GM12874 (cell line): ENCODE measurements around the gene ERICH6.

Source experiments
- TF ChIP-seq, protein P1 (sequence below): IDR thresholded peaks from 2 replicates; pipeline ENCODE4 v1.5.1; 2011; ENCODE audit warnings: low read depth, mild to moderate bottlenecking, control low read depth, low read length, moderate library complexity; ENCODE audit not compliant: insufficient read depth

ERICH6 gene

GRCh38 chr3:150620002-150620689, 83.6 kb downstream of the ERICH6 start:
- TF ChIP-seq, protein P1, sequence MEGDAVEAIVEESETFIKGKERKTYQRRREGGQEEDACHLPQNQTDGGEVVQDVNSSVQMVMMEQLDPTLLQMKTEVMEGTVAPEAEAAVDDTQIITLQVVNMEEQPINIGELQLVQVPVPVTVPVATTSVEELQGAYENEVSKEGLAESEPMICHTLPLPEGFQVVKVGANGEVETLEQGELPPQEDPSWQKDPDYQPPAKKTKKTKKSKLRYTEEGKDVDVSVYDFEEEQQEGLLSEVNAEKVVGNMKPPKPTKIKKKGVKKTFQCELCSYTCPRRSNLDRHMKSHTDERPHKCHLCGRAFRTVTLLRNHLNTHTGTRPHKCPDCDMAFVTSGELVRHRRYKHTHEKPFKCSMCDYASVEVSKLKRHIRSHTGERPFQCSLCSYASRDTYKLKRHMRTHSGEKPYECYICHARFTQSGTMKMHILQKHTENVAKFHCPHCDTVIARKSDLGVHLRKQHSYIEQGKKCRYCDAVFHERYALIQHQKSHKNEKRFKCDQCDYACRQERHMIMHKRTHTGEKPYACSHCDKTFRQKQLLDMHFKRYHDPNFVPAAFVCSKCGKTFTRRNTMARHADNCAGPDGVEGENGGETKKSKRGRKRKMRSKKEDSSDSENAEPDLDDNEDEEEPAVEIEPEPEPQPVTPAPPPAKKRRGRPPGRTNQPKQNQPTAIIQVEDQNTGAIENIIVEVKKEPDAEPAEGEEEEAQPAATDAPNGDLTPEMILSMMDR, result no peak

- TF ChIP-seq, protein P1, result no peak
Observed at GRCh38 chr3:150613709-150614480, 89.8 kb downstream of the ERICH6 start.

DNA sequence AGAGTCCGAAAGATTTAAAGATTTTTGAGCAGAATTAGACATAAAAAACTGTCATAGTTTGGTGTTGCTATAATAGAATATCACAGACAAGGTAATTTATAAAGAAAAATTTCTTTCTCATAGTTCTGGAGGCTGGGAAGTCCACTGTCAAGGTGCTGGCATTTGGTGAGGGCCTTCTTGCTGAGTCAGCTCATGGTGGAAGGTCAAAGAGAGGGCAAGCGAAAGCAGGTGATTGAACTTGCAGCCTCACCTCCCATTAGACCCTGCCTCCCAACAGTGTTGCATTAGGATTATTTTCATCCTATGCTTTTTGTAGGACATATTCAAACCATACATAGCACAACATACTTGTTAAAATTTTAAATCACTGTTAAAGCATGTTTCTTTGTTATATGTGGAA, 90.7 kb downstream of the ERICH6 start:
- TF ChIP-seq, protein P1, result no peak

DNA sequence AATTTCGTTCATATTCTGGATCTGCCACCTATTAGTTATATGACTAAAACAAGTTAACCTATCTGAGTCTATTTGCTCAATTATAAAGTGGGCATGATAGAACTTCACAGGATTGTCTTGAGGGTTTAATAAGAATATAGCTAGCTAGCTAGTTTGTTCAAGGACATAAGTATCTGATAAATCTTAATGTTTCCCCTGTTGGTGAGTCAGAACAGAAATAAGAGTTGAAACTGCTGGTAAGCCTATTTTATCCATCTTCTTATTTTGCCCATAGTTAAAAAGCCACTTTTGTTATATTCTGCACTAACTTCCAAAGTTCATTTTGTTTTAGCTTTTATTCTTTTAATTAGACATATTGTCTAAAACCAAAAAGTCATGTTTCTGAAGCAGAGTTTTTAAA, 91.2 kb downstream of the ERICH6 start:
- TF ChIP-seq, protein P1, result no peak

GRCh38 chr3:150611666-150612065, 92.1 kb downstream of the ERICH6 start:
- TF ChIP-seq, protein P1, result no peak

- TF ChIP-seq, protein P1, result no peak
Observed at GRCh38 chr3:150610785-150611184, 92.9 kb downstream of the ERICH6 start.

DNA sequence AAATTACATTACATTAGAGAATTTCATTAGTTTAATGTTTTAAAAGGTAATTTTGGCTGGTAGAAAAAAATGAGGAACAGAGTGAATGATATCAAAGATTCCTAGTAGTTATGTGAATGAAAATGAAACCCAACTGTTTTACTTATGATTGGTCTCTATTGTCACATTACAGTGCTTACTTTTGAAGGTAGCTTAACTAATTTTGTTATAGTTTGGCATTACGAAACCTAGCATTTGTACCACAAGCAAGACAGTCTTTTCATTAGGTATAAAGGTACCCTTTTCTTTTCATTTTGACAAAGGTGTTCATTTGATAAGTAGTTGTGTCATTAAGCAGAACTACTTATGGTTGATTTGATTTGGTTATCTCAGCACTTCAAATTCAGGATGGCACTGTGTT, 93.7 kb downstream of the ERICH6 start:
- TF ChIP-seq, protein P1, result no peak
